Astrocyte (in vitro differentiated cells and primary cell): Measurements from ENCODE around the gene PYY. TPM values are rescaled to one million over a fixed set of nuclear protein-coding genes. Genes with fewer than 3 reads are reported as not detected.

ENCODE experiments used
- DNase-seq: peaks from one replicate; pipeline ENCODE4 v3.0.0-alpha.2; 2010; ENCODE audit warnings: low read depth
- FAIRE-seq: peaks from 2 replicates; lab custom pipeline; 2011; peaks lifted over from hg19 to GRCh38; lab: Jason Lieb, UNC
- H2AFZ ChIP-seq: 2 replicates; pipeline ENCODE4 v1.6.0; 2012; ENCODE audit warnings: low read depth, low read length, inconsistent platforms
- H3K27ac ChIP-seq: 2 replicates; pipeline ENCODE4 v1.5.1; 2011; ENCODE audit warnings: low read depth, low read length, inconsistent platforms
- H3K27me3 ChIP-seq: 2 replicates; pipeline ENCODE4 v1.6.0; 2011; ENCODE audit warnings: low read length, inconsistent platforms; ENCODE audit not compliant: insufficient read depth
- H3K36me3 ChIP-seq: 2 replicates; pipeline ENCODE4 v1.5.1; 2011; ENCODE audit warnings: low read length, inconsistent platforms; ENCODE audit not compliant: insufficient read depth
- H3K4me1 ChIP-seq: 2 replicates; pipeline ENCODE4 v1.5.1; 2011; ENCODE audit warnings: low read length, inconsistent platforms; ENCODE audit not compliant: insufficient read depth
- H3K4me2 ChIP-seq: 2 replicates; pipeline ENCODE4 v1.6.0; 2012; ENCODE audit warnings: low read length, inconsistent platforms
- H3K4me3 ChIP-seq: 2 replicates; pipeline ENCODE4 v1.5.1; 2011; ENCODE audit warnings: low read depth, mild to moderate bottlenecking, low read length, inconsistent platforms; ENCODE audit not compliant: insufficient read depth
- H3K79me2 ChIP-seq: 2 replicates; pipeline ENCODE4 v1.6.0; 2012; ENCODE audit warnings: mild to moderate bottlenecking, low read length, inconsistent platforms; ENCODE audit not compliant: insufficient read depth
- H3K9ac ChIP-seq: 2 replicates; pipeline ENCODE4 v1.6.0; 2012; ENCODE audit warnings: mild to moderate bottlenecking, low read length, inconsistent platforms
- H3K9me3 ChIP-seq: 2 replicates; pipeline ENCODE4 v1.5.1; 2012; ENCODE audit warnings: low read depth, mild to moderate bottlenecking, low read length, inconsistent platforms; ENCODE audit not compliant: insufficient read depth
- H4K20me1 ChIP-seq: 2 replicates; pipeline ENCODE4 v1.6.0; 2012; ENCODE audit warnings: low read length, inconsistent platforms; ENCODE audit not compliant: insufficient read depth
- H3K27ac Mint-ChIP-seq: one replicate; pipeline ENCODE4 v1.8.0; 2021; ENCODE audit warnings: mild to moderate bottlenecking, mixed read lengths; ENCODE audit not compliant: unreplicated experiment
- H3K27me3 Mint-ChIP-seq: one replicate; pipeline ENCODE4 v1.8.0; 2021; ENCODE audit warnings: low read depth, mixed read lengths; ENCODE audit not compliant: unreplicated experiment
- H3K36me3 Mint-ChIP-seq: one replicate; pipeline ENCODE4 v1.8.0; 2021; ENCODE audit warnings: low read depth, mixed read lengths; ENCODE audit not compliant: unreplicated experiment
- H3K4me1 Mint-ChIP-seq: one replicate; pipeline ENCODE4 v1.8.0; 2021; ENCODE audit warnings: low read depth, mixed read lengths; ENCODE audit not compliant: unreplicated experiment
- H3K4me3 Mint-ChIP-seq: one replicate; pipeline ENCODE4 v1.8.0; 2021; ENCODE audit warnings: mild to moderate bottlenecking, moderate library complexity, mixed read lengths; ENCODE audit not compliant: unreplicated experiment
- H3K9me3 Mint-ChIP-seq: one replicate; pipeline ENCODE4 v1.8.0; 2021; ENCODE audit warnings: mild to moderate bottlenecking, mixed read lengths; ENCODE audit not compliant: unreplicated experiment
- EZH2 ChIP-seq: IDR thresholded peaks from 2 replicates; pipeline ENCODE4 v1.6.1; 2012; ENCODE audit warnings: mild to moderate bottlenecking, low read length, inconsistent platforms; ENCODE audit not compliant: insufficient read depth
- total RNA-seq: library from RNA; stranded (reverse); gene quantifications from 2 replicates; pipeline ENCODE4 v1.2.1, GENCODE V29; 2021
- TF ChIP-seq, protein P1 (sequence below): IDR thresholded peaks from 2 replicates; pipeline ENCODE4 v1.5.1; 2011; ENCODE audit warnings: low read depth, mild to moderate bottlenecking, inconsistent platforms, low read length, moderate library complexity; ENCODE audit not compliant: insufficient read depth

The PYY gene
- total RNA-seq, 1 donor from 2014 or later, result not detected

DNA sequence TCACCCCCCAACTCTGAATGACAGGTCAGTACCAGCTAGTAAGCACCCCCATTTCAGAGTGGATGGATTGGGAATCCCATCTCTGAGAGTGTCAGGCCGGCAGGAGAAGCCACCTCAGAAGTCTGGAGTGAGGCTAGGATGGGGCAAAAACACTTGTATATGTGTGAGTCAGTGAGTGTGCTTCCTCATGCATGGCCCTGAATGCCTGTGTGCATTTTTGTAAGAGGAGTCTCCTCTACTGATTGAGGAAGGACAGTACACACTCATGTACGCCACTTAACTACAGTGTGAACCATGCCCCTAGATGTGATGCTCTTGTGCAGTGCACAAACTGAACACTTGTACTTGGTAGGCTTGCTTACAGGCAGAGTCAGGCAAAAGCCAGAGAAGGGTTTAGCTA lies 28.4 kb upstream of the PYY start:
- no peaks in the 10 kb centered on the region for H3K36me3 Mint-ChIP-seq
- Histone ChIP-seq H3K27me3 (peaks cover 57% of the 10 kb centered on the region), H3K27ac (no peak overlapping the region), H2AFZ (no peak overlapping the region), H3K9me3 (no peaks in the 10 kb centered on the region), H3K36me3 (no peaks in the 10 kb centered on the region), H3K79me2 (no peaks in the 10 kb centered on the region), H3K4me2 (no peak overlapping the region), H3K9ac (no peak overlapping the region), H3K4me1 (no peaks in the 10 kb centered on the region), H3K4me3 (no peak overlapping the region), H4K20me1 (peaks cover 5% of the 10 kb centered on the region)
- no peak for DNase-seq
- H3K4me1 Mint-ChIP-seq, result no peaks in the 10 kb centered on the region
- no peak overlapping the region for H3K4me3 Mint-ChIP-seq
- H3K27me3 Mint-ChIP-seq, result peaks cover 72% of the 10 kb centered on the region
- no peak overlapping the region for H3K27ac Mint-ChIP-seq
- TF ChIP-seq, protein P1, sequence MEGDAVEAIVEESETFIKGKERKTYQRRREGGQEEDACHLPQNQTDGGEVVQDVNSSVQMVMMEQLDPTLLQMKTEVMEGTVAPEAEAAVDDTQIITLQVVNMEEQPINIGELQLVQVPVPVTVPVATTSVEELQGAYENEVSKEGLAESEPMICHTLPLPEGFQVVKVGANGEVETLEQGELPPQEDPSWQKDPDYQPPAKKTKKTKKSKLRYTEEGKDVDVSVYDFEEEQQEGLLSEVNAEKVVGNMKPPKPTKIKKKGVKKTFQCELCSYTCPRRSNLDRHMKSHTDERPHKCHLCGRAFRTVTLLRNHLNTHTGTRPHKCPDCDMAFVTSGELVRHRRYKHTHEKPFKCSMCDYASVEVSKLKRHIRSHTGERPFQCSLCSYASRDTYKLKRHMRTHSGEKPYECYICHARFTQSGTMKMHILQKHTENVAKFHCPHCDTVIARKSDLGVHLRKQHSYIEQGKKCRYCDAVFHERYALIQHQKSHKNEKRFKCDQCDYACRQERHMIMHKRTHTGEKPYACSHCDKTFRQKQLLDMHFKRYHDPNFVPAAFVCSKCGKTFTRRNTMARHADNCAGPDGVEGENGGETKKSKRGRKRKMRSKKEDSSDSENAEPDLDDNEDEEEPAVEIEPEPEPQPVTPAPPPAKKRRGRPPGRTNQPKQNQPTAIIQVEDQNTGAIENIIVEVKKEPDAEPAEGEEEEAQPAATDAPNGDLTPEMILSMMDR, result no peak
- no peak for TF ChIP-seq EZH2
- H3K9me3 Mint-ChIP-seq, result peaks cover 2% of the 10 kb centered on the region
- no peak for FAIRE-seq

DNA sequence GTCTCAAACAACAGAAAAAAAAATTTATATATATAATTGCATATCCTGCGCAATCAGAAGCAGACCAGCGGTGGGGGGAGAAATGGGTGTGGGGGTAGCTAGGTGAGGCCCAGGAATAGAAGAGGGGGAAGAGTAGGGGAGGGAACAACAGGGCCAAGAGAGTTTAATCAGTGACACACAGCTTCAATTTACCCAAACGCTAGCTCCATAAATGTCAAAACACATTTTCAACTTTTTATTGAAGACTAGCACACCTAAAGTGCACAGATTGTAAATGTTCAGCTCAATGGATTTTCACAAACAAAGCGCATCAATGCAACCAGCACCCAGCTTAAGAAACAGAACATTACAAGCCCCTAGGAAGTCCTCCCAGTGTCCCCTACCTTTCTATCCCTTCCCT lies 25.9 kb upstream of the PYY start:
- no peak for DNase-seq
- H3K27ac Mint-ChIP-seq, result no peak overlapping the region

DNA sequence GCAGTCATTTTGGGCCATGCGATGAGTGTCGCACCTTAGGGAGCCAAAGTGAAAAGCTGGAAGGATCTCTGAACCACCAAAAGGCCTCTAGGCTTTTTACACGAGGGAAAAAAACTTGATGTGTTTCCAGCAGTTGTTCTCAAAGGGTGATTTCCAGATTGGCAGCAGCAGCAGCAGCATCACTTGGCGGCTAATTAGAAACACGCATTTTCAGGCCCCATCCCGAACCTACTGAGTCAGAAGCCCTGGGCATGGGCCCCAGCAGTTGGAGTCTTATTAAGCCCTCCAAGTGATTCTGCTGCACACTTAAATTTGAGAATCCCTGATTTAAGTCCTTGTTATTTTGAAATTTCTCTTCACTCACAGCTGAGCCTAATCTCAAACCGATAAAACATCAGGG lies 25.3 kb upstream of the PYY start:
- Mint-ChIP-seq H3K36me3 (no peaks in the 10 kb centered on the region), H3K27ac (no peak overlapping the region), H3K4me1 (no peaks in the 10 kb centered on the region), H3K4me3 (no peak overlapping the region), H3K27me3 (peaks cover 66% of the 10 kb centered on the region), H3K9me3 (no peaks in the 10 kb centered on the region)
- Histone ChIP-seq H3K36me3 (no peaks in the 10 kb centered on the region), H3K4me3 (no peak overlapping the region), H3K9ac (no peak overlapping the region), H2AFZ (no peak overlapping the region), H3K27me3 (peaks cover 57% of the 10 kb centered on the region), H3K79me2 (no peaks in the 10 kb centered on the region), H3K9me3 (no peaks in the 10 kb centered on the region), H3K4me1 (no peaks in the 10 kb centered on the region), H3K4me2 (no peak overlapping the region), H3K27ac (no peak overlapping the region), H4K20me1 (peaks cover 5% of the 10 kb centered on the region)
- no peak for TF ChIP-seq EZH2
- TF ChIP-seq, protein P1, result no peak
- DNase-seq (no peak), FAIRE-seq (no peak)

More for the DNA sequence above, 25.9 kb upstream of the PYY start:
- no peaks in the 10 kb centered on the region for H3K36me3 ChIP-seq
- H4K20me1 ChIP-seq, result peaks cover 5% of the 10 kb centered on the region
- Mint-ChIP-seq H3K36me3 (no peaks in the 10 kb centered on the region), H3K4me1 (no peaks in the 10 kb centered on the region), H3K9me3 (no peaks in the 10 kb centered on the region), H3K27me3 (peaks cover 66% of the 10 kb centered on the region), H3K4me3 (no peak overlapping the region)
- H3K4me2 ChIP-seq, result no peak overlapping the region
- H2AFZ ChIP-seq, result no peak overlapping the region
- H3K27ac ChIP-seq, result no peak overlapping the region
- H3K9me3 ChIP-seq, result no peaks in the 10 kb centered on the region
- FAIRE-seq, result no peak
- no peaks in the 10 kb centered on the region for H3K4me1 ChIP-seq
- no peaks in the 10 kb centered on the region for H3K79me2 ChIP-seq
- TF ChIP-seq, protein P1, result no peak
- TF ChIP-seq EZH2, result no peak
- no peak overlapping the region for H3K4me3 ChIP-seq
- H3K27me3 ChIP-seq, result peaks cover 57% of the 10 kb centered on the region
- H3K9ac ChIP-seq, result no peak overlapping the region
